ENCODE measurements around the gene PTGFR.

PTGFR gene

GRCh38 chr1:78561856-78562255, 71.1 kb downstream of the PTGFR start:
- no peak overlapping the region for H3K4me3 ChIP-seq (ENCODE audit: low read depth, low read length)
- TF ChIP-seq MAX (IDR thresholded peaks at IDR 0.05; ENCODE audit: low read depth, low read length) (no peak), CTCF (IDR thresholded peaks at IDR 0.05; ENCODE audit: low read depth, low read length) (no peak), POLR2A (IDR thresholded peaks at IDR 0.05; ENCODE audit: extremely low read depth, insufficient read length) (no peak), MYC (IDR thresholded peaks at IDR 0.05; ENCODE audit: low read depth, low read length) (no peak)
- DNase-seq (ENCODE audit: low read depth): peak; percentile 2

- DNase-seq (ENCODE audit: low read depth): no peak
- H3K4me3 ChIP-seq (ENCODE audit: low read depth, low read length): no peak overlapping the region
- TF ChIP-seq MYC (IDR thresholded peaks at IDR 0.05; ENCODE audit: low read depth, low read length) (no peak), MAX (IDR thresholded peaks at IDR 0.05; ENCODE audit: low read depth, low read length) (no peak), CTCF (IDR thresholded peaks at IDR 0.05; ENCODE audit: low read depth, low read length) (no peak), POLR2A (IDR thresholded peaks at IDR 0.05; ENCODE audit: extremely low read depth, insufficient read length) (no peak)
Observed at GRCh38 chr1:78565393-78565792, 74.6 kb downstream of the PTGFR start.

GRCh38 chr1:78570539-78570938, 79.8 kb downstream of the PTGFR start:
- no peak for TF ChIP-seq MAX (IDR thresholded peaks at IDR 0.05; ENCODE audit: low read depth, low read length)
- TF ChIP-seq CTCF (IDR thresholded peaks at IDR 0.05; ENCODE audit: low read depth, low read length): no peak
- no peak for TF ChIP-seq POLR2A (IDR thresholded peaks at IDR 0.05; ENCODE audit: extremely low read depth, insufficient read length)
- no peak for TF ChIP-seq MYC (IDR thresholded peaks at IDR 0.05; ENCODE audit: low read depth, low read length)
- no peak for DNase-seq (ENCODE audit: low read depth)
- H3K4me3 ChIP-seq (ENCODE audit: low read depth, low read length): no peak overlapping the region

- H3K4me3 ChIP-seq (ENCODE audit: low read depth, low read length): no peak overlapping the region
- TF ChIP-seq POLR2A (IDR thresholded peaks at IDR 0.05; ENCODE audit: extremely low read depth, insufficient read length) (no peak), MAX (IDR thresholded peaks at IDR 0.05; ENCODE audit: low read depth, low read length) (no peak), CTCF (IDR thresholded peaks at IDR 0.05; ENCODE audit: low read depth, low read length) (no peak), MYC (IDR thresholded peaks at IDR 0.05; ENCODE audit: low read depth, low read length) (no peak)
- no peak for DNase-seq (ENCODE audit: low read depth)
Observed at GRCh38 chr1:78577257-78578100, 86.7 kb downstream of the PTGFR start.

- no peak overlapping the region for H3K4me3 ChIP-seq (ENCODE audit: low read depth, low read length)
- DNase-seq (ENCODE audit: low read depth): no peak
- TF ChIP-seq MAX (IDR thresholded peaks at IDR 0.05; ENCODE audit: low read depth, low read length) (no peak), CTCF (IDR thresholded peaks at IDR 0.05; ENCODE audit: low read depth, low read length) (no peak), POLR2A (IDR thresholded peaks at IDR 0.05; ENCODE audit: extremely low read depth, insufficient read length) (no peak), MYC (IDR thresholded peaks at IDR 0.05; ENCODE audit: low read depth, low read length) (no peak)
Observed at GRCh38 chr1:78586572-78586971, 95.8 kb downstream of the PTGFR start.

Measured in NB4 (cell line).